HepG2 (cell line): ENCODE measurements around the gene PTPRU. TPM values are rescaled to one million over a fixed set of nuclear protein-coding genes. Genes with fewer than 3 reads are reported as not detected.

ENCODE experiments used
- ARNT2 ChIP-seq: sonication (generic); formaldehyde crosslinking; IDR thresholded peaks from 2 replicates; pipeline ENCODE4 v1.8.0; 2022; ENCODE audit warnings: mild to moderate bottlenecking, low read depth, missing genetic modification reagents, moderate library complexity
- CAMTA2 ChIP-seq: sonication (generic); formaldehyde crosslinking; IDR thresholded peaks from 2 replicates; pipeline ENCODE4 v1.4.0; 2020; ENCODE audit warnings: mild to moderate bottlenecking, missing genetic modification reagents, borderline replicate concordance
- CEBPB ChIP-seq: IDR thresholded peaks from 2 replicates; pipeline ENCODE4 v1.6.1; 2011; ENCODE audit warnings: low read depth, low read length, improper control_type of control experiment, borderline replicate concordance
- CEBPG ChIP-seq: IDR thresholded peaks from 2 replicates; pipeline ENCODE4 v1.6.1; 2016
- CENPX ChIP-seq: sonication (generic); formaldehyde crosslinking; IDR thresholded peaks from 2 replicates; pipeline ENCODE4 v1.9.0; 2021; ENCODE audit warnings: mild to moderate bottlenecking, missing genetic modification reagents, moderate library complexity
- GLI4 ChIP-seq: sonication (generic); formaldehyde crosslinking; IDR thresholded peaks from 2 replicates; pipeline ENCODE4 v1.5.1; 2020; ENCODE audit warnings: missing genetic modification reagents, mild to moderate bottlenecking, moderate library complexity, borderline replicate concordance
- HDAC1 ChIP-seq: sonication (generic); formaldehyde crosslinking; IDR thresholded peaks from 2 replicates; pipeline ENCODE4 v1.5.1; 2020; ENCODE audit warnings: mild to moderate bottlenecking, missing genetic modification reagents
- HMGA1 ChIP-seq: sonication (generic); formaldehyde crosslinking; conservative IDR thresholded peaks from 2 replicates; pipeline ENCODE4 v1.4.0; 2020; ENCODE audit warnings: missing genetic modification reagents
- KLF6 ChIP-seq: IDR thresholded peaks from 2 replicates; pipeline ENCODE4 v1.8.0; 2016; ENCODE audit warnings: missing biosample characterization, missing genetic modification reagents
- MYNN ChIP-seq: sonication (generic); formaldehyde crosslinking; IDR thresholded peaks from 2 replicates; pipeline ENCODE4 v1.4.0; 2020; ENCODE audit warnings: mild to moderate bottlenecking, low read depth, missing genetic modification reagents
- PRDM10 ChIP-seq: sonication (generic); formaldehyde crosslinking; IDR thresholded peaks from 2 replicates; pipeline ENCODE4 v1.4.0; 2020; ENCODE audit warnings: low read depth, missing genetic modification reagents
- RBM39 ChIP-seq: fragments of 200-400 bp; formaldehyde crosslinking; IDR thresholded peaks from one replicate; pipeline ENCODE4 v1.6.1; 2018; ENCODE audit warnings: antibody characterized with exemption, mild to moderate bottlenecking, low read depth, low read length; ENCODE audit not compliant: poor library complexity, severe bottlenecking
- RFXAP ChIP-seq: sonication (generic); formaldehyde crosslinking; IDR thresholded peaks from 2 replicates; pipeline ENCODE4 v1.4.0; 2020; ENCODE audit warnings: missing genetic modification reagents, borderline replicate concordance
- SETDB1 ChIP-seq: sonication (generic); formaldehyde crosslinking; IDR thresholded peaks from 2 replicates; pipeline ENCODE4 v1.5.1; 2020; ENCODE audit warnings: missing genetic modification reagents, mild to moderate bottlenecking, borderline replicate concordance
- TIGD3 ChIP-seq: sonication (generic); formaldehyde crosslinking; IDR thresholded peaks from 2 replicates; pipeline ENCODE4 v1.5.1; 2020; ENCODE audit warnings: mild to moderate bottlenecking, missing genetic modification reagents, borderline replicate concordance
- ZMYM4 ChIP-seq: sonication (generic); formaldehyde crosslinking; IDR thresholded peaks from 2 replicates; pipeline ENCODE4 v1.8.1; 2023; ENCODE audit warnings: mild to moderate bottlenecking, missing genetic modification reagents
- ZNF10 ChIP-seq: sonication (generic); formaldehyde crosslinking; IDR thresholded peaks from 2 replicates; pipeline ENCODE4 v1.4.0; 2020; ENCODE audit warnings: mild to moderate bottlenecking, low read depth, missing genetic modification reagents, borderline replicate concordance
- ZNF34 ChIP-seq: sonication (generic); formaldehyde crosslinking; IDR thresholded peaks from 2 replicates; pipeline ENCODE4 v1.4.0; 2020; ENCODE audit warnings: mild to moderate bottlenecking, missing genetic modification reagents, borderline replicate concordance
- ZNF749 ChIP-seq: sonication (generic); formaldehyde crosslinking; IDR thresholded peaks from 2 replicates; pipeline ENCODE4 v1.8.0; 2022; ENCODE audit warnings: mild to moderate bottlenecking, missing genetic modification reagents, moderate library complexity, borderline replicate concordance
- polyA plus RNA-seq, 8 experiments: library from polyadenylated mRNA; depleted of rRNA in 3 of 8; stranded (reverse) in 7 of 8; unstranded in 1 of 8; fragments of >200 nt; fragmentation: Illumina TruSeq in 4 of 8; extraction: Trizol in 4 of 8; gene quantifications; 2 replicates each; pipeline versions ENCODE4 v1.2.1 to v1.2.3, GENCODE V29; 2011 to 2016; ENCODE audit warnings: low read depth in 4 of 8, missing spikeins in 1 of 8, mixed read lengths in 1 of 8; ENCODE audit not compliant: insufficient read depth in 1 of 8
- total RNA-seq, 5 experiments: library from RNA; depleted of rRNA; stranded (reverse); fragments of >200 nt; fragmentation: Illumina TruSeq; extraction: Trizol; gene quantifications; 2 replicates each; pipeline ENCODE4 v1.2.3, GENCODE V29; 2016; ENCODE audit warnings: low read depth in 1 of 5
- TF ChIP-seq, protein P1 (sequence below): sonication (generic); formaldehyde crosslinking; IDR thresholded peaks from 2 replicates; pipeline ENCODE4 v1.4.0; 2020; ENCODE audit warnings: missing genetic modification reagents, borderline replicate concordance

PTPRU gene
- total and polyA plus RNA-seq, 2 of the 13 experiments (the other 11 are each of a cell fraction or from before 2014, with no cell fraction given): 21.6 to 22.3 TPM

GRCh38 chr1:29239142-29239541, 2.8 kb downstream of the PTPRU start (continued):
- TF ChIP-seq HMGA1 (no peak), ZNF34 (CRISPR knock-in tag) (no peak), ZNF749 (no peak), GLI4 (no peak), ZNF10 (CRISPR knock-in tag) (no peak), CAMTA2 (no peak), PRDM10 (CRISPR knock-in tag) (no peak), ZMYM4 (CRISPR knock-in tag) (no peak), RFXAP (CRISPR knock-in tag) (no peak), CEBPG (CRISPR knock-in tag) (peak; percentile 86), RBM39 (no peak), TIGD3 (CRISPR knock-in tag) (no peak), MYNN (CRISPR knock-in tag) (no peak), HDAC1 (0 out of 2 replicates have a peak, but pooled peaks have one; percentile 15), KLF6 (CRISPR knock-in tag) (no peak), SETDB1 (CRISPR knock-in tag) (no peak), CENPX (no peak), ARNT2 (CRISPR knock-in tag) (no peak), CEBPB (peak; percentile 76; the same call in 1 of the 2 replicates)
- TF ChIP-seq, protein P1, sequence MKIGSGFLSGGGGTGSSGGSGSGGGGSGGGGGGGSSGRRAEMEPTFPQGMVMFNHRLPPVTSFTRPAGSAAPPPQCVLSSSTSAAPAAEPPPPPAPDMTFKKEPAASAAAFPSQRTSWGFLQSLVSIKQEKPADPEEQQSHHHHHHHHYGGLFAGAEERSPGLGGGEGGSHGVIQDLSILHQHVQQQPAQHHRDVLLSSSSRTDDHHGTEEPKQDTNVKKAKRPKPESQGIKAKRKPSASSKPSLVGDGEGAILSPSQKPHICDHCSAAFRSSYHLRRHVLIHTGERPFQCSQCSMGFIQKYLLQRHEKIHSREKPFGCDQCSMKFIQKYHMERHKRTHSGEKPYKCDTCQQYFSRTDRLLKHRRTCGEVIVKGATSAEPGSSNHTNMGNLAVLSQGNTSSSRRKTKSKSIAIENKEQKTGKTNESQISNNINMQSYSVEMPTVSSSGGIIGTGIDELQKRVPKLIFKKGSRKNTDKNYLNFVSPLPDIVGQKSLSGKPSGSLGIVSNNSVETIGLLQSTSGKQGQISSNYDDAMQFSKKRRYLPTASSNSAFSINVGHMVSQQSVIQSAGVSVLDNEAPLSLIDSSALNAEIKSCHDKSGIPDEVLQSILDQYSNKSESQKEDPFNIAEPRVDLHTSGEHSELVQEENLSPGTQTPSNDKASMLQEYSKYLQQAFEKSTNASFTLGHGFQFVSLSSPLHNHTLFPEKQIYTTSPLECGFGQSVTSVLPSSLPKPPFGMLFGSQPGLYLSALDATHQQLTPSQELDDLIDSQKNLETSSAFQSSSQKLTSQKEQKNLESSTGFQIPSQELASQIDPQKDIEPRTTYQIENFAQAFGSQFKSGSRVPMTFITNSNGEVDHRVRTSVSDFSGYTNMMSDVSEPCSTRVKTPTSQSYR (CRISPR knock-in tag): no peak
